Neural cell (in vitro differentiated cells): Measurements from ENCODE around the gene HPGD.

Source experiments
- EP300 ChIP-seq: fragments of 450-650 bp; conservative IDR thresholded peaks from 2 replicates; pipeline ENCODE4 v1.6.1; 2014; ENCODE audit warnings: antibody characterized with exemption, mild to moderate bottlenecking, moderate library complexity; ENCODE audit not compliant: poor library complexity, severe bottlenecking
- POLR2AphosphoS5 ChIP-seq: IDR thresholded peaks from 2 replicates; pipeline ENCODE4 v1.6.1; 2012
- TF ChIP-seq, protein P1 (sequence below): fragments of 450-650 bp; IDR thresholded peaks from 2 replicates; pipeline ENCODE4 v1.5.1; 2014; ENCODE audit warnings: antibody characterized with exemption, mild to moderate bottlenecking, moderate library complexity; ENCODE audit not compliant: poor library complexity, severe bottlenecking

DNA sequence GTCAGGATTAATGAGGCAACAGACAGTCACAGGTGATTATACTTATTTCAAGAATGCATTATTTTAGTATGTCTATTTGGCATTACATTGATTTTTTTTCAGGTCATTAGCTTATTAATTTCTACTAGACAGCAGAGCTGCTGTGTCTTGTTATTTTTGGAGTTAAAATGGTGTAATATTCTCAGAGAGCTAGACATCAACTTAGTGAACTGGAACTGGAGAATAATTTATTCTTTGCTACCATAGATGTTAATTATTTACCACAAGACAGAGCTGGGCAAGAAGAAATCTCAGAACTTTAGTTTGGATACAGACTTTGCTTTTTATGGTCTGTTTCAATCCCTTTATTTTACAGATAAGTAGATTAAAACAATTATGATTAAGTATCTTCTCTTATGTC lies 10.2 kb upstream of the HPGD start:
- TF ChIP-seq, protein P1, sequence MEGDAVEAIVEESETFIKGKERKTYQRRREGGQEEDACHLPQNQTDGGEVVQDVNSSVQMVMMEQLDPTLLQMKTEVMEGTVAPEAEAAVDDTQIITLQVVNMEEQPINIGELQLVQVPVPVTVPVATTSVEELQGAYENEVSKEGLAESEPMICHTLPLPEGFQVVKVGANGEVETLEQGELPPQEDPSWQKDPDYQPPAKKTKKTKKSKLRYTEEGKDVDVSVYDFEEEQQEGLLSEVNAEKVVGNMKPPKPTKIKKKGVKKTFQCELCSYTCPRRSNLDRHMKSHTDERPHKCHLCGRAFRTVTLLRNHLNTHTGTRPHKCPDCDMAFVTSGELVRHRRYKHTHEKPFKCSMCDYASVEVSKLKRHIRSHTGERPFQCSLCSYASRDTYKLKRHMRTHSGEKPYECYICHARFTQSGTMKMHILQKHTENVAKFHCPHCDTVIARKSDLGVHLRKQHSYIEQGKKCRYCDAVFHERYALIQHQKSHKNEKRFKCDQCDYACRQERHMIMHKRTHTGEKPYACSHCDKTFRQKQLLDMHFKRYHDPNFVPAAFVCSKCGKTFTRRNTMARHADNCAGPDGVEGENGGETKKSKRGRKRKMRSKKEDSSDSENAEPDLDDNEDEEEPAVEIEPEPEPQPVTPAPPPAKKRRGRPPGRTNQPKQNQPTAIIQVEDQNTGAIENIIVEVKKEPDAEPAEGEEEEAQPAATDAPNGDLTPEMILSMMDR: no peak
- TF ChIP-seq POLR2AphosphoS5: no peak
- TF ChIP-seq EP300: no peak
